C4-2B (cell line): ENCODE data around the gene JPT1.
"Not testable (repeated sequence)": the region's sequence is repeated elsewhere in the genome, so short reads cannot be mapped to it uniquely, and the experiment has no call there.

Experiments
- H3K27ac ChIP-seq: fragments of 450-650 bp; 2 replicates; pipeline ENCODE4 v1.5.1; 2017
- ZFX ChIP-seq: fragments of 450-650 bp; IDR thresholded peaks from 2 replicates; pipeline ENCODE4 v1.6.1; 2017
- TF ChIP-seq, protein P1 (sequence below): fragments of 450-650 bp; conservative IDR thresholded peaks from 2 replicates; pipeline ENCODE4 v1.5.1; 2017; ENCODE audit warnings: mild to moderate bottlenecking

Gene JPT1

DNA sequence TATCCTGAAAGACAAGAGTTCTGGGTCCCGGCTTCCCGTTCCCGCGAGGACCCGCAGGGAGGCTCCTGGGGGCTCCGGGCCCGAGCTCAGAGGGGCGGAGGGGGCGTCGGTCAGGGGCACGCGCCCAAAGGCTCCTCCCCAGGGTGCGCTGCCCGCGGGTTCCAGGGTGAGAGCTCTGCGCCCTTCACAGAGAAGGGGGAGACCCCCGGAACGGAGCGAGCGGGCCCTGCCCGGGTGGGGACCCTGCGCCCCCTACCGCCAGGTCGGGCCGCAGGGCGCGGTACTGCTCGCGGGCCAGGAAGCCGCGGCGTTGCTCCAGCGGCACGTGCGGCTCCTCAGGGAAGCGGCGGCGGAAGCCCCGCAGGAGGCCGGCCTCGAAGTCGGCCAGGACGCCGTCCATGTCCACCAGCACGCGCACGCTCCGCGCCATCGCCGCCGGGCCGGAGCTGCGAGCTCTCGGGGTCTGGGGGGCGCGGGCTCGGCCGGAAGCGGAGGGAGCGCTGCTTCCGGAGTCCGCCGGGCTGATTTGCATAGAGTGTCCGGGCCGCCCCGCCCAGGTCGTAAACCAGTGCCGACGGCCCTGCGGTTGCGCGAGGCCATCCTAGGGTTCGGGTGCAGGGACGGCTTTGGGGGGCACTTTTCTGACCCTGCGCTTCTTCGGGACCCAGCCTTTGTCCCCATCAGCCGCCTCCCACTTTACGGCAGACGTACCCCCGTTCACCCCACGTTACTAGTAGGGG, 22.9 kb downstream of the JPT1 start, which contains the start of gene NT5C:
NT5C (minus strand) TSS at position 465 of the 740 bp plus-strand sequence; CDS start at position 430, 35 bp downstream.
- TF ChIP-seq ZFX, result peak; percentile 84; the same call in 1 of the 2 replicates
- TF ChIP-seq, protein P1, sequence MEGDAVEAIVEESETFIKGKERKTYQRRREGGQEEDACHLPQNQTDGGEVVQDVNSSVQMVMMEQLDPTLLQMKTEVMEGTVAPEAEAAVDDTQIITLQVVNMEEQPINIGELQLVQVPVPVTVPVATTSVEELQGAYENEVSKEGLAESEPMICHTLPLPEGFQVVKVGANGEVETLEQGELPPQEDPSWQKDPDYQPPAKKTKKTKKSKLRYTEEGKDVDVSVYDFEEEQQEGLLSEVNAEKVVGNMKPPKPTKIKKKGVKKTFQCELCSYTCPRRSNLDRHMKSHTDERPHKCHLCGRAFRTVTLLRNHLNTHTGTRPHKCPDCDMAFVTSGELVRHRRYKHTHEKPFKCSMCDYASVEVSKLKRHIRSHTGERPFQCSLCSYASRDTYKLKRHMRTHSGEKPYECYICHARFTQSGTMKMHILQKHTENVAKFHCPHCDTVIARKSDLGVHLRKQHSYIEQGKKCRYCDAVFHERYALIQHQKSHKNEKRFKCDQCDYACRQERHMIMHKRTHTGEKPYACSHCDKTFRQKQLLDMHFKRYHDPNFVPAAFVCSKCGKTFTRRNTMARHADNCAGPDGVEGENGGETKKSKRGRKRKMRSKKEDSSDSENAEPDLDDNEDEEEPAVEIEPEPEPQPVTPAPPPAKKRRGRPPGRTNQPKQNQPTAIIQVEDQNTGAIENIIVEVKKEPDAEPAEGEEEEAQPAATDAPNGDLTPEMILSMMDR, result peak; percentile 91

DNA sequence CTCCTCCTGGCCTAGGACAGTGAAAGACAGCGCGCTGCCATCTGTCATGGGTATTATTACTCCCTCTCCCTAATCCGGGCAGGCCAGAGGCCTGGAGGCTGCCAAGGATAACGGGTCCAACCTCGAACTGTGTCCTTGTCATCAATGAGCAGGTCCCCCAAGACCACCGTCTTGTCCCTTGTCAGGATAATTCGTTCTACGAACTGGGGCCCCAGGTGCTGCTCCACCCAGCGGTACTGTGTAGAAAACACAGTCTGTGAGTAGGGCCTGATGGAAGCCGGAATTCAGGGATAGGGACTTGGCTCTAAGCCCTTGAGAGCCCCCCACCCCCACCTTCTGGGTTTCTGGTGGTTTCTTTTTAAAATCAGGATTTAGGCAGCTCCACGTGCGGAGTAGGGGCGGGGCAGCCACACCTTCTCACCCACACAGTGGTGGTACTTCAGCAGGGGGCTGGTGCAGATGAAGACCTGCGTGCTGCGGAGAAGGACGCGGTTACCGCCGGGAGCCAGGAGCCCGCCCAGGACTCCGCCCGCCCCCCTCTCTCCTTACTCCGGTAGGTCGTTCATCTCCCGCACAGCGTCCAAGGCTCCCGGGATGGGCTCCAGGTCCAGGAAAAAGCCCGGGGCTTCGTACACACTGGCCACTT, 23.6 kb downstream of the JPT1 start:
- H3K27ac ChIP-seq, result peak overlapping the region; percentile 94

More for the DNA sequence above, 22.9 kb downstream of the JPT1 start, which contains the start of gene NT5C:
- peak within 1 kb of the TSS; percentile 94 for H3K27ac ChIP-seq

DNA sequence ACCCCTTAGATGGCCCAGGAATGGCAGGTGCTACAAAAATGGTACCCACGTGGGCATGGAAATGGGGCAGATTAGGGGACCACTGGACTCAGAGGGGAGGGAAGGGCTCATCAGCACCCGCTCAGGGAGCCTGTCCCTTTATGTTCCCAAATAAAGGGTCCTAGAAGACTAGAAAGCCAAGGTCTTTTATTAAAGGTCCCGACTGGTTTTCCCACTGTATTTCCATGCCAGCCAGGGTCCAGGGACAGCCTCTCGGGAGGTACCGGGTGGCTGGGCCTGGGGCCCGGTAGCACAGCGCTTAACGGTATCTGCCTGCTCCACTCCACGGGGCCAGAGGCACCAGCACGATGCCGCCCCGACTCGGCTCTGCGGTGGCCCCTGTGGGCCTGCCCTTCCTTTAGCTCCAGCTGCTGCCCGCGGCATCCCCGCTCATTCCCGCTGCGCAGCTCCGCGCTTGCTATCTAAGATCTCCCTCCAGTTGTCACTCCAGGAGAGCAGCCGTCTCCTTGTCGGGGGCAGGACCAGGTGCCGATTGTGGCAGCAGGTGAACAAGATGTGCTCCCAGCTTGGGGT, 24.2 kb downstream of the JPT1 start:
- no peak for TF ChIP-seq ZFX
- TF ChIP-seq, protein P1, result no peak
- H3K27ac ChIP-seq, result peak overlapping the region; percentile 94; the same call in 1 of the 2 replicates

More for the DNA sequence above, 23.6 kb downstream of the JPT1 start:
- TF ChIP-seq, protein P1, result no peak
- no peak for TF ChIP-seq ZFX

DNA sequence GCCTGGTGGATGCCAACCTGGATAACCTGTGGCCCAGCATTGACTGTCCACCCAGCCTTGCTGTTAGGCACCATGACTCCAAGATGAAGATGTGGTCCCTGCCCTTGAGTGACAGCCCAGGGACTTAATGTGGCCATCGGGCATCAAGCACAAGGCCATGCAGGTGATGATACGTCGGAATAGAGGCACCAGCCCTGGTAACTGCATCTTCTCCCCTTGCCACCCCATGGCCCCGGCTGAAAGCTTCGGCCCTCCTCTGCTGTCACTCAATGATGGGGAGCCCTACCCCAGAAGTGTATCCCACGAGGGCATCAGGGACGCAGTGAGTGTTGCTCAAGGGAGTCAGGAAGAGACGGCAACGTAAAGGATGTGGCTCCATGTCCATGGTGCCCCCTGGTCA, 24.7 kb downstream of the JPT1 start:
- H3K27ac ChIP-seq, result no peak overlapping the region
- TF ChIP-seq, protein P1, result no peak
- no peak for TF ChIP-seq ZFX

DNA sequence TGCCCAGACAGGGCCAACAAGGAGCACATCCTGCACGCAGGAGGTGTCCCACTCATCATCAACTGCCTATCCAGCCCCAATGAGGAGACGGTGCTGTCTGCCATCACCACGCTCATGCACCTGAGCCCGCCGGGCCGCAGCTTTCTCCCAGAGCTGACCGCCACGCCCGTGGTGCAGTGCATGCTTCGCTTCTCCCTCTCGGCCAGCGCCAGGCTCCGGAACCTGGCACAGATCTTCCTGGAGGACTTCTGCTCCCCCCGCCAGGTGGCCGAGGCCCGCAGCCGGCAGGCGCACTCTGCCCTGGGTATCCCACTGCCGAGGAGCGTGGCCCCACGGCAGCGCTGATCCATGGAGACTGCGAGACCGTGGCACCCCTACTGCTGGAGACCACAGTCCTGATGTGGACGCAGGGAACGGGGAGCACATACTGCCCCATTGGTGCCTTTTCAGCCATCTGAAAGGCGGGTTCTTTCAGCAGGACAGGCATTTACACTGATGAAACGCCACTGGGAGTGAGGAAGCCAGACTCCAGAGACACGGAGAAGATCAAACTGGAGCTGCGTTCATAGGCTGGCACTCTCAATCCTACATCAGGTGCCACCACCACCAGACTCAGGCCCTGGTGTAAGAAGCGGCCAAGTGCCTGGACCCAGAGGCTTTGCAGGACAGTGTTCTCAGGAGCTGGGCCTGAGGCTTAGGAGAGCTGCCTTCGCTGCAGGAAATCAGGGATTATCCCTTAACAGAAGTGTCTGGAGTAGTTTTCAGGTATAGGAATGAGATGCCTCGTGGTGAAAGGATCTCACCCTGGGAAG, 25.4 kb downstream of the JPT1 start:
- TF ChIP-seq ZFX, result no peak
- TF ChIP-seq, protein P1, result no peak
- H3K27ac ChIP-seq, result no peak overlapping the region

DNA sequence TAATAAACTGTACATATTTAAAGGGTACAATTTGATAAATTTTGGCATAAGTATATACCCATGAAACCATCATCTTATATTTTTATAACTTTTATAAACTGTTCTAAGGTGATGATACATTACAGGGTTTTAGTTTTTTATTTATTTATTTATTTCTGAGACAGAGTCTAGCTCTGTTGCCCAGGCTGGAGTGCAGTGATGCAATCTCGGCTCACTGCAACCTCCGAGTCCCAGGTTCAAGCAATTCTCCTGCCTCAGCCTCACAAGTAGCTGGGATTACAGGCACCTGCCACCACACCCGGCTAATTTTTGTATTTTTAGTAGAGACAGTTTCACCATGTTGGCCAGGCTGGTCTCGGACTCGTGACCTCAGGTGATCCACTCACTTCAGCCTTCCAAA, 26.4 kb downstream of the JPT1 start:
- not testable (repeated sequence) for H3K27ac ChIP-seq

DNA sequence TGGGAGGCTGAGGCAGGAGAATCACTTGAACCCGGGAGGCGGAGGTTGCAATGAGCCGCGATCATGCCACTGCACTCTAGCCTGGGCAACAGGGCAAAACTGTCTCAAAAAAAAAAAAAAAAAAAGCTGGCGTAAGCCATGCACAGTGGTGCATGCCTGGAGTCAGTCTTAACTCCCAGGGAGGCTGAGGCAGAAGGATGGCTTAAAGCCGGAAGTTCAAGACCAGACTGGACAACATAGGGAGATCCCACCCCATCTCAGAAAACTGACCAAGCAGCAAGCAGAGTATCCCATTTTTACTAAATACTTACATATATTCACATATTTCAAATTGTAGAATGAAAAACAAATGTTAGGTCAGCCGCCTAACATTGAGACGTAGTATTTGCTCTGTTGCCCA, 27.4 kb downstream of the JPT1 start:
- no peak for TF ChIP-seq ZFX
- TF ChIP-seq, protein P1, result no peak
- H3K27ac ChIP-seq, result no peak overlapping the region
